HG02623 (cell line): ENCODE data around the gene C16orf46.

Source experiments
- ATAC-seq: cut with Tn5 transposase; IDR thresholded peaks from one replicate; pipeline ENCODE4 v1.9.1; 2021; ENCODE audit warnings: moderate library complexity; ENCODE audit not compliant: unreplicated experiment

The C16orf46 gene

GRCh38 chr16:81076566-81077075 lies 417 bp downstream of the C16orf46 start:
- peak; percentile 78 for ATAC-seq

- no peak for ATAC-seq
Measured at GRCh38 chr16:81073560-81074330, 3.3 kb downstream of the C16orf46 start.

GRCh38 chr16:81071805-81072204 lies 5.2 kb downstream of the C16orf46 start:
- no peak for ATAC-seq

- ATAC-seq: no peak
Measured at GRCh38 chr16:81070979-81071378, 6.1 kb downstream of the C16orf46 start.

GRCh38 chr16:81069063-81069462 lies 8.0 kb downstream of the C16orf46 start:
- no peak for ATAC-seq

GRCh38 chr16:81067166-81067565 lies 9.9 kb downstream of the C16orf46 start:
- no peak for ATAC-seq

- ATAC-seq: no peak
Measured at GRCh38 chr16:81066681-81067080, 10.4 kb downstream of the C16orf46 start.

- no peak for ATAC-seq
Measured at GRCh38 chr16:81061871-81062608, 15.0 kb downstream of the C16orf46 start.

- ATAC-seq: no peak
Measured at GRCh38 chr16:81061307-81061640, 15.8 kb downstream of the C16orf46 start.

- no peak for ATAC-seq
Measured at GRCh38 chr16:81060576-81061306, 16.3 kb downstream of the C16orf46 start.

- ATAC-seq: no peak
Measured at GRCh38 chr16:81053761-81054160, 23.3 kb downstream of the C16orf46 start.

GRCh38 chr16:81042821-81043220 lies 34.2 kb downstream of the C16orf46 start:
- no peak for ATAC-seq

- ATAC-seq: no peak
Measured at GRCh38 chr16:81041696-81042095, 35.3 kb downstream of the C16orf46 start.

- no peak for ATAC-seq
Measured at GRCh38 chr16:81040842-81041241, 36.2 kb downstream of the C16orf46 start.

- no peak for ATAC-seq
Measured at GRCh38 chr16:81040131-81040530, 36.9 kb downstream of the C16orf46 start.

GRCh38 chr16:81036751-81037350 lies 40.2 kb downstream of the C16orf46 start:
- ATAC-seq: no peak

- peak; percentile 62 for ATAC-seq
Measured at GRCh38 chr16:81035975-81036750, 40.9 kb downstream of the C16orf46 start.

- ATAC-seq: peak; percentile 89
Measured at GRCh38 chr16:81035398-81035974, 41.6 kb downstream of the C16orf46 start, which contains the start of gene ATMIN. Gene ATMIN (plus strand): TSS chr16:81035842. CDS start chr16:81035871, 29 bp downstream.

GRCh38 chr16:81029930-81030604 lies 47.0 kb downstream of the C16orf46 start:
- ATAC-seq: no peak
